Skeletal muscle satellite cell (primary cell): Measurements from ENCODE around the gene ZBTB44.
"Not testable (repeated sequence)": the region's sequence is repeated elsewhere in the genome, so short reads cannot be mapped to it uniquely, and the experiment has no call there.

Experiments used
- H3K27me3 ChIP-seq: 2 replicates; pipeline ENCODE4 v1.7.0; 2013; ENCODE audit warnings: low read length; ENCODE audit not compliant: control insufficient read depth, insufficient read depth
- H3K36me3 ChIP-seq: 2 replicates; pipeline ENCODE4 v1.7.0; 2013; ENCODE audit warnings: mild to moderate bottlenecking, control low read depth, low read length; ENCODE audit not compliant: insufficient read depth
- H3K4me1 ChIP-seq: 2 replicates; pipeline ENCODE4 v1.7.0; 2013; ENCODE audit warnings: low read length; ENCODE audit not compliant: control insufficient read depth, insufficient read depth
- H3K4me2 ChIP-seq: 2 replicates; pipeline ENCODE4 v1.7.0; 2013; ENCODE audit warnings: mild to moderate bottlenecking, low read length
- H3K4me3 ChIP-seq: 2 replicates; pipeline ENCODE4 v1.7.0; 2013; ENCODE audit warnings: low read length
- H3K9ac ChIP-seq: 2 replicates; pipeline ENCODE4 v1.7.0; 2013; ENCODE audit warnings: mild to moderate bottlenecking, low read depth, low read length, moderate library complexity
- H3K9me3 ChIP-seq: replicated peaks from 2 replicates; pipeline ENCODE4 v1.7.0; 2013; ENCODE audit warnings: mild to moderate bottlenecking, control low read depth, low read length

The ZBTB44 gene

DNA sequence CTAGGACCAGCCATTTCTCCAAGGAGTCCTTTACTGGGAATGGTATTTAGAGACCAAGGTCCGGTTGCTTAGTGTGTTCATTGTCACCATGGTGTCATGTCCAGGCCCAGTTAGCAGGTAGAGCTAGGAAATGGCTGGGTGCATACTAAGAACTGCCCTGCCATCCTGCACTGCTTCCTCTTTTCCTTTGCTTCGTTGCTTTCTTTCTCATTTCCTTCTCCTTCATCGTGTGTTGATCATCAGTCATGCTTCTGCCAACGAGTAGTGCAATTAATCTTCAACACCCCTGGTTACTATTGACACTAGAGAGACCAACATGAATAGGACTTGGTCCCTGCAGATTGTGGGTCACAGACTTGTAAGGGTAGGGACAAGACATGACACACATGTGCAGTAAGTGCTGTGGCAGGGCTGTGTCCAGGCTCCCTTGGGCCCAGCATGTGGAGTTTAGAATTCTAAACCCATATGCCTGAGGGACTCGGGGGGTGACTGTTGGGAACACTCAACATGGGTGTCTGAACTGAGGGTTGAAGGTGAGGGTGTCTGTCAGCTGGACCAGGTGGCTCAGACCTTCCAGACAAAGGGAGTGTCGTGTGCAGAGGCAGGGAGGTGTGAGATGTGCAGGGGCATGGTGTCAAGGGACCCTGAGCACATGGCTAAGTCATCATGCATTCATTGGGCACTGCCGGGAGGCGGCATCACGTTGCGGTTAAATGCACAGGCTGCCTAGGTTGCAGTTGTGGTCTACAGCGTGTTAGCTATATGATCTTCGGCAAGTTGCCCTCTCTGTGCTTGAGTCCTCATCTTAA is 112.5 kb downstream of the ZBTB44 start:
- Histone ChIP-seq H3K4me1 (no peaks in the 10 kb centered on the region), H3K4me2 (no peak overlapping the region), H3K9ac (no peak overlapping the region), H3K36me3 (no peaks in the 10 kb centered on the region), H3K4me3 (no peak overlapping the region), H3K9me3 (no peaks in the 10 kb centered on the region), H3K27me3 (peaks cover 59% of the 10 kb centered on the region)

DNA sequence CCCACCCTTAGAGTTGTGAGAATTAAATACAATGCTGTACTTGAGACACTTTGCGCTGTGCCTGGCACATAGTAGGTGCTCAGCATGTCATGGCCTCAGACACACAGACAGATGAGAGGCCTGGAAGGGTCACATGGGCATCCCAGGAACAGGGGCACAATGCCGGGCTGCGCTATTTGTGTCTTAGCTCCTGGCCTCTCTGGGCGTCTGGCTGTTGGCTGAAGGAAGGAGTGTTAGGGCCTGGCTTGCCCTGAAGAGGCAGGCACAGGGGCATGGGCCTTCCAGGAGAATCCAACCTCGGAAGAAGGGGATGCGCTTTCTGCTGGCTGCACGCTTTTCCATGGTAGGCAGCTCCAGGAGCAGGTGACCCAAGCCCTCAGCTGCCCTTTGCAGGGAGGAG is 113.7 kb downstream of the ZBTB44 start:
- Histone ChIP-seq H3K9ac (no peak overlapping the region), H3K4me2 (no peak overlapping the region), H3K27me3 (peaks cover 51% of the 10 kb centered on the region), H3K4me3 (no peak overlapping the region), H3K4me1 (no peaks in the 10 kb centered on the region), H3K36me3 (no peaks in the 10 kb centered on the region), H3K9me3 (no peaks in the 10 kb centered on the region)

DNA sequence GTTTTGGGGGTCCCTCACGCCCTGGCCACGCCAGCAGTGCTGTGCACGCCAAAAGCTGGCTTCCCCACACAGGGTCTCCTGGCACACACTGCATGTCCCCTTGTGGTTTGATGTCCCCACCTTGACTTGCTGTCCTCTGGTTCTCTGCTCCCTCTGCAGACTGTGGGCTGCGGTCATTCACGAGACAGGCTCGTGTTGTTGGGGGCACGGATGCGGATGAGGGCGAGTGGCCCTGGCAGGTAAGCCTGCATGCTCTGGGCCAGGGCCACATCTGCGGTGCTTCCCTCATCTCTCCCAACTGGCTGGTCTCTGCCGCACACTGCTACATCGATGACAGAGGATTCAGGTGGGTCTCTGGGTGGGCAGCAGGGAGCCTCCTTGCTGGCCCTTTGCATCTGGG is 114.9 kb downstream of the ZBTB44 start:
- Histone ChIP-seq H3K4me3 (no peak overlapping the region), H3K4me2 (no peak overlapping the region), H3K4me1 (no peaks in the 10 kb centered on the region), H3K9me3 (no peaks in the 10 kb centered on the region), H3K36me3 (no peaks in the 10 kb centered on the region), H3K27me3 (peaks cover 47% of the 10 kb centered on the region), H3K9ac (no peak overlapping the region)

DNA sequence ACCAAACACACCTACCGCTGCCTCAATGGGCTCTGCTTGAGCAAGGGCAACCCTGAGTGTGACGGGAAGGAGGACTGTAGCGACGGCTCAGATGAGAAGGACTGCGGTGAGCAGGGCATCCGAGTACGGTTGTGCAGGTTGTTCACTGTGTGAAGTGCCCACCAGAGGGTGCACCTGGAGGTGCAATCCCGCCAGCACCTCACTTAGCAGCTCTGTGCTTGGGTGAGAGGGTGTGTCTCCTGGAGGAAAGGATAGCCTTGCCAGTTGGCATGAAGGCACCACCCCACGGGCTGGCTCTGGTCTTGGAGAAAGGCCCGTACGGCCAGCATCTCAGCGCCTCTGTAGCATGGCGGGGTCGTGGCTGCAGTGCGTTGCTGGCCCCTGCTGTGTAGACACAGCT is 115.8 kb downstream of the ZBTB44 start:
- H3K27me3 ChIP-seq, result peaks cover 45% of the 10 kb centered on the region
- H3K4me1 ChIP-seq, result no peaks in the 10 kb centered on the region
- H3K9me3 ChIP-seq, result no peaks in the 10 kb centered on the region
- H3K36me3 ChIP-seq, result no peaks in the 10 kb centered on the region
- no peak overlapping the region for H3K9ac ChIP-seq
- H3K4me3 ChIP-seq, result no peak overlapping the region
- H3K4me2 ChIP-seq, result no peak overlapping the region

DNA sequence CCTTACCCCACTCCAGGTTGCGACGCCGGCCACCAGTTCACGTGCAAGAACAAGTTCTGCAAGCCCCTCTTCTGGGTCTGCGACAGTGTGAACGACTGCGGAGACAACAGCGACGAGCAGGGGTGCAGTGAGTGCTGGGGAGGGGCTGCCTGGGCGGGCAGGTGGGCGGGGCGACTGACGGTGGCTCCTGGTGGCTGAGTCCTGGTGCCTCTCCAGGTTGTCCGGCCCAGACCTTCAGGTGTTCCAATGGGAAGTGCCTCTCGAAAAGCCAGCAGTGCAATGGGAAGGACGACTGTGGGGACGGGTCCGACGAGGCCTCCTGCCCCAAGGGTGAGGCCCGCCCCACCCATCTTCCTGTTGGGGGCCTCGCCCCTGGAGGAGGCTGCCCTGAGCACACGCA is 116.4 kb downstream of the ZBTB44 start:
- Histone ChIP-seq H3K4me3 (no peak overlapping the region), H3K9me3 (no peaks in the 10 kb centered on the region), H3K4me2 (no peak overlapping the region), H3K9ac (no peak overlapping the region), H3K27me3 (peaks cover 40% of the 10 kb centered on the region), H3K4me1 (no peaks in the 10 kb centered on the region), H3K36me3 (no peaks in the 10 kb centered on the region)

DNA sequence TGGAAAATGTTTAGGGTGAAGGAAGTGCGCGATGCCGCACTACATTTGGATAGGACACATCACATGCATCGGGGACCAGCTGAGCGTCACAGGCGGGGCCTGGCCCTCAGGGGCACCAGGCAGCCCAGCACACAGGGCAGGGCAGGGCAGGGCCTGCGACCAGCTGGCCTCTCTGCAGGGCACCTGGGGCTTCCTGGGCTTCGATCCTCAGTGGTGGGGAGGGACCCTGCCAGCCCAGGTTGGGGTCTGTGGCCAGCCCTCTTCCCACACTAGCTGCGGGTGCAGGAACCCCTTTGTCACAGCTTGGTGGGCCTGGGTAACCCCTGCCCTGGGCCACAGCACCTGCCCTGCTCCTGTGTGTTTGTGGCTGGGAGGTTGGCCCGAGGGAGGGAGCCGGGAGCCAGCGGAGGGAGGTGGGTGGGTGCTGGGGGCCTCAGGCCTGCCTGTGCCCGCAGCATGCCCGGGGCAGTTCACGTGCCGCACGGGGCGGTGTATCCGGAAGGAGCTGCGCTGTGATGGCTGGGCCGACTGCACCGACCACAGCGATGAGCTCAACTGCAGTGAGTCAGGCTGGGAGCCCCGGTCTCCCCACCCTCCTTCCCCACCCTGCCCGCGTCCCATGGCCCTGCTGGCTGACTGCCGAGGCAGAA is 117.2 kb downstream of the ZBTB44 start:
- H3K27me3 ChIP-seq, result peaks cover 33% of the 10 kb centered on the region
- H3K36me3 ChIP-seq, result no peaks in the 10 kb centered on the region
- no peaks in the 10 kb centered on the region for H3K4me1 ChIP-seq
- H3K9ac ChIP-seq, result no peak overlapping the region
- H3K4me2 ChIP-seq, result no peak overlapping the region
- no peak overlapping the region for H3K4me3 ChIP-seq
- H3K9me3 ChIP-seq, result no peaks in the 10 kb centered on the region

DNA sequence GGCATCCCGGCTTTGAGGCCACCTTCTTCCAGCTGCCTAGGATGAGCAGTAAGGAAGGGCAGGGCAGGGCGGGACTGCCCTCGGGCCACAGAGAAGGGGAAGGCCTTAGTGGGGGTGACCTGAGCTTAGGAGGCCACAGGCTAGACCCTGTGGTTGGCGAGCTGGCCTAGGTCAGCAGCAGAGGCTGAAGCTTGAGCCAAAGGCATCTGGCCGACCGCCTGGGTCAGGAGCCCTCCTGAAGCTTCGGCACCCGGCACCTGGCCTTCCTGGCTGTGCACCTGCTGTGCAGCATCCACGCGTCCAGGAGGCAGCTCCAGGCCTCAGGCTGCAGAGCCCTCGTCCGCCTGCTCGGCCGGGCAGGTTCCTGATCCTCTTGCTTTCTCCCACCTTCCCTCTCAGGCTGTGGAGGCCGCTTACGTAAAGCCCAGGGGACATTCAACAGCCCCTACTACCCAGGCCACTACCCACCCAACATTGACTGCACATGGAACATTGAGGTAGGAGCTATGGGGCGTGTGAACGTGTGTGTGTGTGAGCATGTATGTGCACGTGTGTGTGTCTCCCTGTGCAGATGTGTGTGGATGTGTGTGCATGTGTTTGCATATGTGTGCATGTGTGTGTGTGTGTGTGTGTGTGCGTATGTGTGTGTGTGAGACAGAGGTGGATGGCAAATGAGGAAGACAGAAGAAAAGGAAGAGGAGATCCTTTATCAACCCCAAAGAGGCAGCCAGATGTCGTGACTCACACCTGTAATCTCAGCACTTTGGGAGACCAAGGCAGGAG is 120.3 kb downstream of the ZBTB44 start:
- Histone ChIP-seq H3K4me1 (no peaks in the 10 kb centered on the region), H3K36me3 (no peaks in the 10 kb centered on the region), H3K4me2 (no peak overlapping the region), H3K27me3 (peaks cover 8% of the 10 kb centered on the region), H3K9me3 (no peaks in the 10 kb centered on the region), H3K9ac (no peak overlapping the region), H3K4me3 (no peak overlapping the region)

DNA sequence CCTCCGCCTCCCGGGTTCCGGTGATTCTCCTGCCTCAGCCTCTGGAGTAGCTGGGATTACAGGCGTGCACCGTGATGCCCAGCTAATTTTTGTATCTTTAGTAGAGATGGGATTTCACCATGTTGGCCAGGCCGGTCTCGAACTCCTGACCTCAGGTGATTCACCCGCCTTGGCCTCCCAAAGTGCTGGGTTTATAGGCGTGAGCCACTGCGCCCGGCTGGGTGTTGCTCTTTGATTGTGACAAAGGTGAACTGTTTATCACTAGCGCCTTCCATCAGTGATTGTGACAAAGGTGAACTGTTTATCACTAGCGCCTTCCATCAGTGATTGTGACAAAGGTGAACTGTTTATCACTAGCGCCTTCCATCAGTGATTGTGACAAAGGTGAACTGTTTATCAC is 121.2 kb downstream of the ZBTB44 start:
- H3K4me2 ChIP-seq, H3K9me3 ChIP-seq, H3K36me3 ChIP-seq, H3K4me3 ChIP-seq, H3K27me3 ChIP-seq, H3K9ac ChIP-seq, H3K4me1 ChIP-seq: not testable (repeated sequence)

DNA sequence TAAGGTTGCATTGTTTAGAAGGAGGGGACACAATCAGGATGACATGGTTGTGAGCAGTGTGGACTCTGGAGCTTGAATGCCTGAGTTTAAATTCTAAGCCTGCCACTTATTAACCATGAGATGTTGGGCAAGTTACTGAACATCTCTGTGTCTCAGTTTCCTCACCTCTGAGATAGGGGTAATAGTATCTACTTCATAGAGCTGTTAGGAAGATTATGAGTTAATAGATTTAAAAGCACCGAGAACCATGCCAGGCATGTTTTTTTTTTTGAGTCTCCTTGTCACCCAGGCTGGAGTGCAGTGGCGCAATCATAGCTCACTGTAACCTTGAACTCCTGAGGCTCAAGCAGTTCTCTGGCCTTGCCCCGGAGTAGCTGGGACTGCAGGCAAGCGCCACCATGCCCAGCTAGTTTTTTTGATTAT is 121.9 kb downstream of the ZBTB44 start:
- H3K4me3 ChIP-seq, result no peak overlapping the region
- no peaks in the 10 kb centered on the region for H3K4me1 ChIP-seq
- H3K9me3 ChIP-seq, result no peaks in the 10 kb centered on the region
- peaks cover 11% of the 10 kb centered on the region for H3K27me3 ChIP-seq
- no peaks in the 10 kb centered on the region for H3K36me3 ChIP-seq
- H3K9ac ChIP-seq, result no peak overlapping the region
- H3K4me2 ChIP-seq, result no peak overlapping the region

DNA sequence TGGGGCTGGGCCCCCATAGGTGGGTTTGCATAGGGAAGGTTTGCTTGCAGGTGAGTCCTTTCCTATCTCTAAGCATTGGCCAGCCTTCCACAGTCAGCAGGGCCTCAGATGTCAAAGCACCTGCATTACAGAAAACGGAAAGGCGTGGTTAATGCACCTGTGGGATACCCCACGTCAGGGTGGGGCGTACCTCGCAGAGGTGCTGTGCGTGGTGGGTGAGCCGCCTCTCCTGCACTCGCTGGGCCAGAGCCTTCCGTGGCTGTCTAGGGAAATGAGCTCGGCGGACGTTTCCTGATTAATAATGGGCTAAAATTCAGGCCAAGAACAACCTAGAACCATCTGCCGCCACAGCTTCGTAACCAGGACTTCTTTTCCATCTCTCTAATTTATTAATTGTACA is 122.8 kb downstream of the ZBTB44 start:
- Histone ChIP-seq H3K4me3 (no peak overlapping the region), H3K4me1 (no peaks in the 10 kb centered on the region), H3K36me3 (no peaks in the 10 kb centered on the region), H3K9me3 (no peaks in the 10 kb centered on the region), H3K9ac (no peak overlapping the region), H3K27me3 (peaks cover 18% of the 10 kb centered on the region), H3K4me2 (no peak overlapping the region)

DNA sequence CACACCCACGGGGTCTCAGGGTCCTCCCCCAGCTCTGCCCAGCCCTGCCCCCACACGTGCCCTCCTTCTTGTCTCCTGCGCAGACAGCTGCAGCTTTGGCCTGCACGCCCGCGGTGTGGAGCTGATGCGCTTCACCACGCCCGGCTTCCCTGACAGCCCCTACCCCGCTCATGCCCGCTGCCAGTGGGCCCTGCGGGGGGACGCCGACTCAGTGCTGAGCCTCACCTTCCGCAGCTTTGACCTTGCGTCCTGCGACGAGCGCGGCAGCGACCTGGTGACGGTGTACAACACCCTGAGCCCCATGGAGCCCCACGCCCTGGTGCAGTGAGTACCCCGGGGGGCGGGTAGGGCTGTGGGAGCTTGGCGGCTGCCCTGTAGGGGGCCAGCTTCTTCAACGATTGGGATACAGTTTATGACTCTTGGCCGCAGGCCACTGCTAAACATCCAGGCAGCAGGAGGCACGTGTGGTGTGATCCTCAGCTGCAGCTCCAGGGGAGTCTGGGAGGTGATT is 124.3 kb downstream of the ZBTB44 start:
- H3K27me3 ChIP-seq, result peaks cover 26% of the 10 kb centered on the region
- H3K4me1 ChIP-seq, result no peaks in the 10 kb centered on the region
- no peaks in the 10 kb centered on the region for H3K9me3 ChIP-seq
- H3K4me3 ChIP-seq, result no peak overlapping the region
- H3K4me2 ChIP-seq, result no peak overlapping the region
- no peak overlapping the region for H3K9ac ChIP-seq
- no peaks in the 10 kb centered on the region for H3K36me3 ChIP-seq
